ENCODE results near the gene ACOXL.

The ACOXL gene

DNA sequence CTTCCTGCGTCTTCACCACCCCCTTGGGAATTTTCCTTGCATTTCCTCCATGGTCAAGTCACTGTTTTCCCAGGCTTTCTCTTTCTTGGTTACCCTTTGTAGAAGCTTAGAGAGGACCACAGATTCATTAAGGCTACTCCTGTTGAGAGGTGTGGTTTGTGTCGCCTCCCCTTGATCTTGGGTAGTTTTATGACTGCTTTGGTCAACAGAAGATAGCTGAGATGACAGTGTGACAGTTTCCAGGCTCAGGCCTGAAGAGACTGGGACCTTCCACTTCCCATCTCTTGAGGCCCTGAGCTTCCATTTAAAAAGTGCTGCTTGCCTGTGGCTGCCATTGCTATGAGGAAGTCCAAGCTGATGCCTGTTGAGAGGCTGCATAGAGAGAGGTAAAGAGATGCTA, 5.4 kb downstream of the ACOXL start:
- TF ChIP-seq ZNF274 (IDR thresholded peaks at IDR 0.05; ENCODE audit: low read depth, low read length): no peak
- no peak overlapping the region for H3K4me3 ChIP-seq (ENCODE audit: low read length)

GRCh38 chr2:110740747-110741349, 8.5 kb downstream of the ACOXL start:
- H3K4me3 ChIP-seq (ENCODE audit: low read length): no peak overlapping the region
- TF ChIP-seq ZNF274 (IDR thresholded peaks at IDR 0.05; ENCODE audit: low read depth, low read length): no peak

- TF ChIP-seq ZNF274 (IDR thresholded peaks at IDR 0.05; ENCODE audit: low read depth, low read length): no peak
- no peak overlapping the region for H3K4me3 ChIP-seq (ENCODE audit: low read length)
Measured at GRCh38 chr2:110741491-110741980, 9.2 kb downstream of the ACOXL start.

DNA sequence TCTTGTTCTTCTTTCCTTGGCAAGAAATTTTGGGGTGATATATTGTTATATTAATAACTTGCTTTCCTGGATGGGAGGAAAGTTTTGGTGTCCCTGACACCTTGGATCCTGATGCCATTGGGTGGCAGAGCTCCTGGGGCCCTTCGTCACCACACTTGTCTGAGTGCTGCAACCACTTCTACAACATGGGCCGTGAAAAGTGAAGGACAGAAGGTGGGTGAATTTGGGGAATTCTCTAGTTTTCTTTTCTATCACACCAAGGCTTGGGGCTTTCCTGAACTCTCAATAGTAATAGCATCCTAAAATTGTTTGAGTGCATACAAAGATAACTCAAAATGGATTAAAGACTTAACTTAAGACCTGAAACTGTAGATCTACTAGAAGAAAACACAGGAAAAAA, 10.0 kb downstream of the ACOXL start:
- no peak overlapping the region for H3K4me3 ChIP-seq (ENCODE audit: low read length)
- TF ChIP-seq ZNF274 (IDR thresholded peaks at IDR 0.05; ENCODE audit: low read depth, low read length): no peak

GRCh38 chr2:110743600-110743999, 11.2 kb downstream of the ACOXL start:
- no peak for TF ChIP-seq ZNF274 (IDR thresholded peaks at IDR 0.05; ENCODE audit: low read depth, low read length)

DNA sequence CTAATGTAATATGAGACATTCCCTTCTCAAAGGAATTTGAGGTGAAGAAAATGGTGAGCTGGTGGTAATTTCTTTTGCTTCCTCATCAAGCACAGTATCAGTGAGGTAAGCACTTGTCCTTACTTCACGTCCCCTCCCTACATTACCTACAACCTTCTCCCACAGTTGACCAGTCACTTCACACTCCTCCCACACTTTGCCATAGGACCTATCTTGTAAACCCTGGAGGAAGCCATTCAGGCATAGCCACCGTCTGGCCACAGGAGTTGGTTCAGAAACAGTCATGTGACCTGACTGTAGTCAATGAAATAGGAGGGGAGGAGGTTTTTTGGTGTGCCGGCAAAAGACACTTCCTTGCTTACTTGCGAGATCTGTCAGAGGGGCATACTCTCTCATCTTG, 12.1 kb downstream of the ACOXL start:
- TF ChIP-seq ZNF274 (IDR thresholded peaks at IDR 0.05; ENCODE audit: low read depth, low read length): no peak

More at GRCh38 chr2:110743600-110743999, 11.2 kb downstream of the ACOXL start:
- no peak overlapping the region for H3K4me3 ChIP-seq (ENCODE audit: low read length)

GRCh38 chr2:110745048-110745447, 12.7 kb downstream of the ACOXL start:
- no peak for TF ChIP-seq ZNF274 (IDR thresholded peaks at IDR 0.05; ENCODE audit: low read depth, low read length)
- no peak overlapping the region for H3K4me3 ChIP-seq (ENCODE audit: low read length)

More for the DNA sequence above, 12.1 kb downstream of the ACOXL start:
- H3K4me3 ChIP-seq (ENCODE audit: low read length): no peak overlapping the region

- no peak overlapping the region for H3K4me3 ChIP-seq (ENCODE audit: low read length)
- no peak for TF ChIP-seq ZNF274 (IDR thresholded peaks at IDR 0.05; ENCODE audit: low read depth, low read length)
Measured at GRCh38 chr2:110746586-110747521, 14.5 kb downstream of the ACOXL start.

GRCh38 chr2:110747522-110748488, 15.4 kb downstream of the ACOXL start:
- H3K4me3 ChIP-seq (ENCODE audit: low read length): no peak overlapping the region; the same call in 1 of the 2 replicates
- TF ChIP-seq ZNF274 (IDR thresholded peaks at IDR 0.05; ENCODE audit: low read depth, low read length): no peak

GRCh38 chr2:110748489-110748867, 16.1 kb downstream of the ACOXL start:
- peak overlapping the region; percentile 39; the same call in 1 of the 2 replicates for H3K4me3 ChIP-seq (ENCODE audit: low read length)
- TF ChIP-seq ZNF274 (IDR thresholded peaks at IDR 0.05; ENCODE audit: low read depth, low read length): no peak

DNA sequence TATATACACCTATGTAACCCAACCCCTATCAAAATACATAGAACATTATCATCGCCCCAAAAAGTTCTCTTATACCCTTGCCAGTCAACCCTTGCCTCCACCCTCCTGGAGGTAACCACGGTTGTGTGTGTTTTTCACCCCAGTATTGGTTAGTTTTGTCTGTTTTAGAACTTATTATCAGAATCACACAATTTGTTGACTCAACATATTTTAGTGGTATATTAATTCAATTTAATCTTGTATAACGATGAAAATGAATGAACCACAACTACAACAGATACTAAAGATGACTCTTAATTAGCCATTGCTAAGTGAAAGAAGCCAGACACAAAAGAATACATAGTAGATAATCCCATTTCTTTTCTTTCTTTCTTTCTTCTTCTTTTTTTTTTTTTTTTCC, 19.3 kb downstream of the ACOXL start:
- TF ChIP-seq ZNF274 (IDR thresholded peaks at IDR 0.05; ENCODE audit: low read depth, low read length): no peak
- no peak overlapping the region for H3K4me3 ChIP-seq (ENCODE audit: low read length)

DNA sequence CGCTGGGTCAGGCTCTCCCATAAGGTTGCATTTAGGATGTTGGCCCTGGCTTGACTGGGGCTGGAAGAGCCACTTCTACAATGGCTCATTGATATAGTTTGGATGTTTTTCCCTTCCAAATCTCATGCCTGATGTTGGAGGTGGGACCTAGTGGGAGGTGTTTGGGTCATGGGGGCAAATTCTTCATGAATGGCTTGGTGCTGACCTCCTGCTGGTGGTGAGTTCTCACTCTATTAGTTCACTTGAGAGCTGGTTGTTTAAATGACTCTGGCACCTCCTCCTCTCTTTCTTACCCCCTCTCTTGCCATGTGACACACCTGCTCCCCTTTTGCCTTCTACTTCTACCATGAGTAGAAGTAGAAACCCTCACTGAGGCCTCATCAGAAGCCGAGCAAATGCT, 20.5 kb downstream of the ACOXL start:
- TF ChIP-seq ZNF274 (IDR thresholded peaks at IDR 0.05; ENCODE audit: low read depth, low read length): no peak
- no peak overlapping the region for H3K4me3 ChIP-seq (ENCODE audit: low read length)

- no peak for TF ChIP-seq ZNF274 (IDR thresholded peaks at IDR 0.05; ENCODE audit: low read depth, low read length)
- no peak overlapping the region for H3K4me3 ChIP-seq (ENCODE audit: low read length)
Measured at GRCh38 chr2:110755491-110756078, 23.2 kb downstream of the ACOXL start.
